GM12865 (cell line): ENCODE data around the gene SCML1.

Experiments used
- DNase-seq: peaks from one replicate; pipeline ENCODE4 v3.0.0; 2010; ENCODE audit warnings: low read depth
- H3K4me3 ChIP-seq: 2 replicates; pipeline ENCODE4 v1.5.1; 2011; ENCODE audit warnings: mild to moderate bottlenecking, low read depth, low read length, control low read depth
- CTCF ChIP-seq: IDR thresholded peaks from 2 replicates; pipeline ENCODE4 v1.5.1; 2011; ENCODE audit warnings: low read length, control low read depth, low read depth, inconsistent platforms; ENCODE audit not compliant: insufficient read depth; ENCODE audit errors: missing control alignments

Gene SCML1

GRCh38 chrX:17747692-17748091 lies 10.4 kb downstream of the SCML1 start:
- DNase-seq = no peak
- H3K4me3 ChIP-seq = no peak overlapping the region
- no peak for TF ChIP-seq CTCF

GRCh38 chrX:17748684-17749083 lies 11.4 kb downstream of the SCML1 start:
- no peak for DNase-seq
- H3K4me3 ChIP-seq = no peak overlapping the region
- no peak for TF ChIP-seq CTCF

GRCh38 chrX:17750436-17750835 lies 13.1 kb downstream of the SCML1 start:
- no peak for DNase-seq
- H3K4me3 ChIP-seq = no peak overlapping the region
- no peak for TF ChIP-seq CTCF

- DNase-seq = no peak
- no peak overlapping the region for H3K4me3 ChIP-seq
- no peak for TF ChIP-seq CTCF
Measured at GRCh38 chrX:17758382-17758781, 21.1 kb downstream of the SCML1 start.

GRCh38 chrX:17759990-17760389 lies 22.7 kb downstream of the SCML1 start:
- DNase-seq = no peak
- no peak overlapping the region for H3K4me3 ChIP-seq
- no peak for TF ChIP-seq CTCF

GRCh38 chrX:17767734-17768133 lies 30.4 kb downstream of the SCML1 start:
- H3K4me3 ChIP-seq = no peak overlapping the region
- DNase-seq = no peak
- no peak for TF ChIP-seq CTCF

- H3K4me3 ChIP-seq = no peak overlapping the region
- no peak for DNase-seq
- no peak for TF ChIP-seq CTCF
Measured at GRCh38 chrX:17768997-17769396, 31.7 kb downstream of the SCML1 start.
